HG03135 (cell line): ENCODE results near the gene MILR1.
A peak's percentile ranks its signal among the peaks of the same experiment; 100 is the strongest.
"Not testable (repeated sequence)": the region's sequence is repeated elsewhere in the genome, so short reads cannot be mapped to it uniquely, and the experiment has no call there.

Experiments used
- ATAC-seq: cut with Tn5 transposase; IDR thresholded peaks from one replicate; pipeline ENCODE4 v1.9.1; 2021; ENCODE audit warnings: mild to moderate bottlenecking, moderate library complexity; ENCODE audit not compliant: unreplicated experiment

The MILR1 gene

GRCh38 chr17:64448665-64449512 is at the start of gene MILR1:
Gene MILR1 (plus strand): TSS chr17:64449115. CDS start chr17:64449169, 54 bp downstream.
- no peak for ATAC-seq

- ATAC-seq: no peak
Observed at GRCh38 chr17:64399767-64400156, 49.2 kb upstream of the MILR1 start.

GRCh38 chr17:64400642-64401041 is 48.3 kb upstream of the MILR1 start:
- ATAC-seq: no peak

- no peak for ATAC-seq
Observed at GRCh38 chr17:64401244-64401860, 47.6 kb upstream of the MILR1 start.

- no peak for ATAC-seq
Observed at GRCh38 chr17:64401941-64402340, 47.0 kb upstream of the MILR1 start.

- ATAC-seq: no peak
Observed at GRCh38 chr17:64402469-64402868, 46.4 kb upstream of the MILR1 start.

- ATAC-seq: no peak
Observed at GRCh38 chr17:64403881-64404460, 44.9 kb upstream of the MILR1 start.

GRCh38 chr17:64406321-64407200 is 42.4 kb upstream of the MILR1 start:
- ATAC-seq: no peak

- ATAC-seq: no peak
Observed at GRCh38 chr17:64410750-64411490, 38.0 kb upstream of the MILR1 start.

- ATAC-seq: no peak
Observed at GRCh38 chr17:64411999-64412771, 36.7 kb upstream of the MILR1 start.

GRCh38 chr17:64412944-64413381 is 36.0 kb upstream of the MILR1 start:
- no peak for ATAC-seq

GRCh38 chr17:64413513-64413912 is 35.4 kb upstream of the MILR1 start:
- no peak for ATAC-seq

GRCh38 chr17:64418506-64419339 is 30.2 kb upstream of the MILR1 start:
- ATAC-seq: no peak

GRCh38 chr17:64420143-64420670 is 28.7 kb upstream of the MILR1 start:
- peak; percentile 61 for ATAC-seq

GRCh38 chr17:64422121-64422520 is 26.8 kb upstream of the MILR1 start:
- ATAC-seq: not testable (repeated sequence)

- no peak for ATAC-seq
Observed at GRCh38 chr17:64423881-64424280, 25.0 kb upstream of the MILR1 start.

GRCh38 chr17:64424324-64424849 is 24.5 kb upstream of the MILR1 start:
- ATAC-seq: no peak

- no peak for ATAC-seq
Observed at GRCh38 chr17:64425191-64425590, 23.7 kb upstream of the MILR1 start.
